Coronary artery (tissue), 2 donors: ENCODE measurements around the gene OTUD6A.

ENCODE experiments used
- DNase-seq: peaks from one replicate; pipeline ENCODE4 v3.0.0-alpha.2; 2017; ENCODE audit warnings: low spot score
- H3K27ac ChIP-seq, 2 donors: fragments of 200-600 bp; sonication (generic); one replicate each; pipeline ENCODE4 v1.5.1; 2016 to 2019
- H3K4me3 ChIP-seq: fragments of 200-600 bp; sonication (generic); 2 replicates; pipeline ENCODE4 v1.5.1; 2016; ENCODE audit warnings: mild to moderate bottlenecking, moderate library complexity
- CTCF ChIP-seq: fragments of 200-600 bp; sonication (generic); IDR thresholded peaks from one replicate; pipeline ENCODE4 v1.5.1; 2019; ENCODE audit warnings: antibody characterized with exemption

Gene OTUD6A

GRCh38 chrX:70062961-70063550, 799 bp downstream of the OTUD6A start:
- Histone ChIP-seq H3K27ac (no peak overlapping the region), H3K4me3 (no peak overlapping the region)
- no peak for TF ChIP-seq CTCF
- DNase-seq, result no peak

GRCh38 chrX:70066646-70067045, 4.4 kb downstream of the OTUD6A start:
- Histone ChIP-seq H3K27ac (no peak overlapping the region), H3K4me3 (no peak overlapping the region)
- no peak for DNase-seq
- no peak for TF ChIP-seq CTCF

GRCh38 chrX:70079297-70079696, 17.0 kb downstream of the OTUD6A start:
- Histone ChIP-seq H3K27ac (no peak overlapping the region), H3K4me3 (no peak overlapping the region)
- DNase-seq, result no peak
- TF ChIP-seq CTCF, result no peak

- TF ChIP-seq CTCF, result no peak
- H3K27ac ChIP-seq, result no peak overlapping the region
- no peak for DNase-seq
- no peak overlapping the region for H3K4me3 ChIP-seq
Measured at GRCh38 chrX:70079870-70080269, 17.6 kb downstream of the OTUD6A start.

GRCh38 chrX:70082723-70083122, 20.5 kb downstream of the OTUD6A start:
- no peak overlapping the region for H3K27ac ChIP-seq
- DNase-seq, result no peak
- no peak for TF ChIP-seq CTCF
- no peak overlapping the region for H3K4me3 ChIP-seq

DNA sequence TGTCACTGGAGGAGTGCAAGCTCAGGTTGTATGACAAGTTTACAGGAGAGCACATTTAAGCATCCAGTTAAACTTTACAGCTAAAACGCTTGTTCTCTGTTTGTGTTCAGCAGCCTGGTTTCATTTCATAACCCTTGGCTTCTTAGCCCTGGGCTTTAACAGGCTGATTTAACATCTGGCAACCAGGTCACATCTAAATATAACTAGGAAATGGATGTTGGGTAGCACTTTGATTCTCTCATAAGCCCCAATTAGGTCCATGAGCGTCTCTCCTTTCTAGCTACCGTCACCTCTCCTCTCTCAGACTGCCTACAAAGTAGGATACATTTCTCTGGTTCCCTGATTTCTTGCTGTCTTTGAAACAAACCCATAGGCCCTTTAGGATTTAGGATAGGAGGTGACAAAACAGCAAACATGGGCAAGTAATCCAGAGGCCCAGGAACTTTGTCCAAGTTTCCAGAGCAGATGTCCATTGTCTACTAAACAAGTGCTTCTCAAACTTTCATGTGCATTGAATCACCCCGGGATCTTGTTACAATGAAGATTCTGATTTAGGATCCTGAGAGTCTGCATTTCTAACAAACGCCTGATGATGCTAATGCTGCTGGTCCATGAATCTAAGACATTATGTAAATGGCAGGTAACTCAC, 22.5 kb downstream of the OTUD6A start:
- no peak for TF ChIP-seq CTCF
- Histone ChIP-seq H3K27ac (no peak overlapping the region), H3K4me3 (no peak overlapping the region)
- no peak for DNase-seq

GRCh38 chrX:70087857-70088630, 25.8 kb downstream of the OTUD6A start:
- no peak overlapping the region for H3K4me3 ChIP-seq
- no peak for DNase-seq
- no peak for TF ChIP-seq CTCF
- H3K27ac ChIP-seq, result no peak overlapping the region
